NT2/D1 (cell line): ENCODE results near the gene WBP2NL.

Source experiments
- YY1 ChIP-seq: IDR thresholded peaks from 2 replicates; pipeline ENCODE4 v1.6.1; 2011; ENCODE audit not compliant: insufficient read length, insufficient read depth
- ZNF274 ChIP-seq: IDR thresholded peaks from 2 replicates; pipeline ENCODE4 v1.6.1; 2011; ENCODE audit warnings: mild to moderate bottlenecking, low read depth, low read length

DNA sequence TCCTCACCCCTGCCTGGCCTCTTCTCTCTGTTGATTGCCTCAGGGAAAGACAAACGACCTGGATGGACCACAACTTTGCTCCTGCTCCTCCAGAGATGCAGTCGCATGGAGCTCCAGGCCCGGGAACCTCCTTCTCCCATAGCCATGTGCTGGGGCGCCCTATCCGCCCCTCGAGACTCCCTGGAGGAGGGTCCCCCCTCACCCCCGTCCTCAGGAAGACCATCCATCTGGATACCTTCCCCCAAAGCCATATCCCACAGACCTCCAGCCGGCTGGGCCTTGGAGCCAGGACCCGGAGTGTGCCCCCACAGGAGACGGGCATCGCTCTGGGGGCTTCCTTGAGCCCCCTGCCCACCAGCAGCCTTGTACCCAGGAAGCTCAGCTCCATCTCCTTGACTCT is 27.2 kb upstream of the WBP2NL start:
- TF ChIP-seq YY1 (no peak), ZNF274 (no peak)
